ENCODE data around the gene CCDC136.

- no peak for TF ChIP-seq EZH2 (IDR thresholded peaks at IDR 0.05; ENCODE audit: low read length)
- TF ChIP-seq CTCF (optimal IDR thresholded peaks at IDR 0.05 in 1 of 3, IDR thresholded peaks at IDR 0.05 in 1 of 3, conservative IDR thresholded peaks at IDR 0.05 in 1 of 3; ENCODE audit: extremely low read depth in 1 of 3, insufficient read depth in 2 of 3, low read length in 3 of 3) = no peak
Observed at GRCh38 chr7:128845987-128846386, 54.2 kb downstream of the CCDC136 start.

All from keratinocyte (primary cell).